Activated CD4-positive, alpha-beta T cell treated with anti-CD3 and anti-CD28 coated beads, Interleukin-2, amount 50 U/mL, for 24 hours (primary cell): ENCODE measurements around the gene MRPL43.
"Not testable (repeated sequence)": the region's sequence is repeated elsewhere in the genome, so short reads cannot be mapped to it uniquely, and the experiment has no call there.

Experiments
- DNase-seq, 2 donors: peaks; one replicate each; pipeline ENCODE4 v3.0.0-alpha.2; 2020; ENCODE audit warnings: low read depth in 1 of 2, low spot score in 1 of 2

MRPL43 gene

DNA sequence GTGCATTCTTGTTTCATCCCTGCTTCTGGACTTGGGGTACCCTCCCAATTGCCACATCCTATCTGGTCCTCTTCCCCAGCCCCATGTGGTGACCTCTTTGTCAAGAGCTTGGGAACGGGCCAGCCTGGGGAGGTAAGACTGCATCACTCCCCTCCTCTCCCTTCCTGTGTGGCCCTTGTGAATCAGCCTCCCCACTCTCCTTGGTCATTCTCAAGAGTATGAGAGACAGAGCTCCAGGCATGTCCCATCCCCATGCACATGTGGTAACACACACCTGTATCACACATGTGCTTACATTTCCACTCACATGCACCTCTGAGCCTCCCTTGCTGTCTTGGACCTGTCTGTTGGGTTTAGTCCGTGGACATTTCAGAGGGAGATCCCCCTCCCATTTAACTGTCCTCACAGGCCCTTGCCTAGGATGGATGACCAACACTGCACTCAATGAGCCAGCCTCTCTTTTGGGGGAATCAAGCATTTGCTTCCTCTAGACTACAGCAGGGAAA, 2.6 kb downstream of the MRPL43 start:
- no peak for DNase-seq

DNA sequence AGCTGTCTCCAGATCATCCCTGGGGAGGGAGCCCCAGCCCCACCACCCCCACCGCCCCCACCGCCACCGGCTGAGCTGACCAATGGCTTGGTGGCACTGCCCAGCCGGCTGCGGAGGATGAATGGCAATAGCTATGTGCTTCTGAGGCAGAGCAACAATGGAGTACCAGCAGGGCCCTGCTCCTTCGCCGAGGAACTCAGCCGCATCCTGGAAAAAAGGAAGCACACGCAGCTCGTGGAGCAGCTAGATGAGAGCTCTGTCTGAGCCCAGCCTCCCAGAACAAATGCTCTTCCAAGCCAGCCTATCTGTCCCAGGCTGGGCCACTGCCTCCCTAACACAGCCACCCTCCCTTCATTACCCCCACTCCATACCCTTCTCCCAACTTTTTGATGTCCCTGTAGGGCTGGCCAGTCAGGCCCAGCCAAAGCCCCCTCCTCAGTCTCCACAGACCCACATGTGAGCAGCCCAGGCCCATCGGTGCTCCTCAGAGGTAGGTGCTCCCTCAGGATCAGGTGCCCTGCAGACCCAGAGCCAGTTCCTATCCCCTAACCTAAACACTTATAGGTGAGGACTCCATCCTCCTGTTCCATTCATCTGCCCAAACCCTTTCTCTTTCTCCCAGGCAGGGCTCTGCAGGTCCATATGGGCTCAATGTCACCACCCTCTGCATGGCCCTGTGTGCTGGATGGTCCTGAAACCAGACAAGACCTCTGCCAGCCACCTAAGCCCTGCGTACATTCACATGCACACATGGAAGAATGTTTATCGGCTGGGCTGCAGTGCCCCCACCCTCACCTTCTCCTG, 3.2 kb downstream of the MRPL43 start:
- DNase-seq = no peak

DNA sequence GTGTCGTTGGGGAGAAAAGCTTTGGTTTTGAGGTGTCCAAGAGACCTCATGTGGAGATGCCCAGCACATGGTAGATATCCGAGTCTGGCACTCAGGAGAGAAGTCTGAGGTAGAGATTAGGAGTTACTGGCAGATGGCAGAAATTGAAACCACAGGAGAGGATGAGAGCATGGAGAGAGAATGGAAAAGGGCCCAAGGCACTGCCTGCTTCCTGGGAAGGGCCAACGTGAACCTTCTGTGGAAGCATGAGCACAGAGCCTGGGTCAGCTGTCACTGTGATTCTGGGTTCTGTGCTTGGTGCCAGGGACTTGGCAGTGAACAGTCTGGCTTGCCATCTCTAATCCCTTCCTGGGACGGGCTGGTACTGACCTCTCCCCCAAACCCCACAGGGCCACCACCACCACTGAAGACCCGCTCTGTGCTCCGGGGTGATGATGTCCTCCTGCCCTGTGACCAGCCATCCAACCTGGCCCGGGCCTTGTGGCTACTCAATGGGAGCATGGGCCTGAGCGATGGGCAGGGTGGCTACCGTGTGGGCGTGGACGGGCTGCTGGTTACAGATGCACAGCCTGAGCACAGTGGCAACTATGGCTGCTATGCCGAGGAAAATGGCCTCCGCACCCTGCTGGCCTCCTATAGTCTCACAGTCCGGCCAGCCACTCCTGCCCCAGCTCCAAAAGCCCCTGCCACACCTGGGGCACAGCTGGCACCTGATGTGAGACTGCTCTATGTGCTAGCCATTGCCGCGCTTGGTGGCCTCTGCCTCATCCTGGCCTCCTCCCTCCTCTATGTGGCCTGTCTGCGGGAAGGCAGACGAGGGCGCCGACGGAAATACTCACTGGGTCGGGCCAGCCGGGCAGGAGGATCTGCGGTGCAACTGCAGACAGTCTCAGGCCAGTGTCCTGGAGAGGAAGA, 4.1 kb downstream of the MRPL43 start:
- no peak for DNase-seq

DNA sequence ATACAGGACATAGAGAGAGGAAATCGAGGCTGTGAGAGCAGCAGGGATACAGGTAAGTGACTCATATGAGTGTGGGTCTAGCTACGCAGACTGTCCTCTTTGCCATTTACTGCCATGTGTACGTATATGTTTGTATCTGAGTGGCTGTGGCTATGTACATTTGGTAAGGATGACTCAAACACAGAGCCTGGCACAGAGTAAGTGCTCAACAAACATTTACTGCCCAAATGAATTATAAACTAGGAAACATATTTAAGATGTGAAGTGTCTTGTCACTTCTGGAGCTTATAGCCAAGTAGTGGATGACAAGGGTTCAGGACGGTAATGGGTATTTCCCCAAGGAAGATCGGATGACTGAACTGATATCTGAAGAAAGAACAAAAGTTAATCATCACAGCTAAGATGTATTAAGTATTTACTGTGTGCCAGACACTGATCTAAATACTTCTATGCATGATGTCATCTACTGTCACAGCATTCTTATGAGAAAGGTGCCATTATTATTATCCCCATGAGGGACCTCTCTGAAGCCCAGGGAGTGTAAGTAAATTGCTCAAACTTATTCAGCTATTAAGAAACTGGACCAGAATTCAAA, 6.0 kb downstream of the MRPL43 start:
- DNase-seq = no peak

DNA sequence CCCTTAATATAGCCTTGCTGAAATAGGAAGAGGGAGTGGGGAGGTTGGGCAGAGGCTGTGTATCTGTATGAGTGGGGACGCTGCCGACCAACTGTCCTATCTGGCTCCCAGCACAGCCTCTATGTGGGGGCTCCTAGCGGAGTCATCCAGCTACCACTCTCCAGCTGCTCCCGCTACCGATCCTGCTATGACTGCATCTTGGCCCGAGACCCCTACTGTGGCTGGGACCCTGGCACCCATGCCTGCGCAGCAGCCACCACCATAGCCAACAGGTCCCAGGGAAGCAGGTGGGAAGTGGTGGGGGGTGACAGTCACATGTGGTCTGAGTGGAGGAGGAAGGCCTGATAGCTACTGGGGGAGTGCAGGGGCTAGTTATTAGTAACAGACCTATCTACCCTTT, 6.6 kb downstream of the MRPL43 start:
- DNase-seq = no peak

DNA sequence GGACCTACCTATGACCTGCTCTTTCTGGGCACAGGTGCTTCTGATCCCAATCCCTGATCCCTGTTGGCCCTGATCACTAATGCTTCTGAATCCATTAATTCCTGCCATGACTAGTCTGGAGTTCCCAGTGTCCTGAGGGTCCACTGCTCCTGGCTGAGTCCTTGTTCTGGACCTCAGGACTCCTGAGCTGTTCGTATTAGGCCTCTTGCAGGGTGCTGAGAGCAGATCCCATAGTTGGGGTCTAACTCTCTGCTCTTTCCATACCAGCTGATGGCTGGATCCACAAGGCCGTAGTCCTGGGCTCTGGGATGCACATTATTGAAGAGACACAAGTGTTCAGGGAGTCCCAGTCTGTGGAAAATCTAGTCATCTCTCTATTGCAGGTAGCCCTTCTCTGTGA, 7.0 kb downstream of the MRPL43 start:
- DNase-seq = no peak

DNA sequence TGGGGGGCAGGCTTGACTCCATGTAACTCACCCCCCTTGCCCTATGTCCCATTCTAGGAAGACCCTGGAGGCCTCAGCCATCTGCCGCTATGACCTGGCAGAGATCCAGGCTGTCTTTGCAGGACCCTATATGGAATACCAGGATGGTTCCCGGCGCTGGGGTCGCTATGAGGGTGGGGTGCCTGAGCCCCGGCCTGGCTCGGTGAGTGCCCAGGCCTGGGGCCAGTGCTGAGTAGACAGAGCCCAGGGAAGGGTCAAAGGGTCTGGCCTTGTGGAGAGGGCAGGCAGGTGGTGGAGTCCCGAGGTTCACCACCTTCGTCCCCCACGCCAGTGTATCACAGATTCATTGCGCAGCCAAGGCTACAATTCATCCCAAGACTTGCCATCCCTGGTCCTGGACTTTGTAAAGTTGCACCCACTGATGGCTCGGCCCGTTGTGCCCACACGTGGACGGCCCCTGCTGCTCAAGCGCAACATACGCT, 7.5 kb downstream of the MRPL43 start:
- DNase-seq = no peak

DNA sequence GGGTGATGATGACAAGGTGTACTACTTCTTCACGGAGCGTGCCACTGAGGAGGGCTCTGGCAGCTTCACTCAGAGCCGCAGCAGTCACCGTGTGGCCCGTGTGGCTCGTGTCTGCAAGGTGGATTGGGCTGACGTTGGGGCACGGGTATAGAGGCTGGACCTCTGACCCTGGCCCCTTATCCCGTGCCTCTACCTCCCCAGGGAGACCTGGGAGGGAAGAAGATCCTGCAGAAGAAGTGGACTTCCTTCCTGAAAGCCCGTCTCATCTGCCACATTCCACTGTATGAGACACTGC, 8.4 kb downstream of the MRPL43 start:
- DNase-seq = no peak

DNA sequence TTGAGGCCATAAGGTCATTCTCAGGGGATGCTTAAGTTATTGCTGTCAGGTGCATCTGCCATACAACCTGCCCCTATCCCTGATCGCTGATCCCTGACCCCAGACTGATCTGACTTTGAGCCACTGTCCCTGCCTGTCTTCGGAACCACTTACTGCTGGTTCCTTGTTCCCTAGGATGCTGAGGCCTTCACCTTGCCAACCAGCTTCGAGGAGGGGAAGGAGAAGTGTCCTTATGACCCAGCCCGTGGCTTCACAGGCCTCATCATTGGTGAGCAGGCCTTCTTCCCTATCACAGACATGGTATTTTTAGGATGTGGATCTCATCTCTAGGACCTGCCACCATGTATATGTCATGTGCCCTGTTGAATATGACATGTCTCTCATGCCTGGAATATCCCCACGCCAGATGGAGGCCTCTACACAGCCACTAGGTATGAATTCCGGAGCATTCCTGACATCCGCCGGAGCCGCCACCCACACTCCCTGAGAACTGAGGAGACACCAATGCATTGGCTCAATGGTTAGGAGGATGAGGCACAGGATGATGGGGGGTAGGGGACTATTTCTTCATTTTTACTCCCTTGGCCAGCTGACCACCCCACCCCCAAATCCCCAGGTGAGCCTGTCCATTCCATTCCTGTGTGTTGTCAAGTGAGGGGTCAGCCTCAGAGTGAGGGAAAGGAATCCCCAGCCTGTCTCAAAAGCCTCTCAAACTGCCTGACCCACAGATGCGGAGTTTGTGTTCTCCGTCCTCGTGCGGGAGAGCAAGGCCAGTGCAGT, 9.0 kb downstream of the MRPL43 start:
- DNase-seq = no peak

DNA sequence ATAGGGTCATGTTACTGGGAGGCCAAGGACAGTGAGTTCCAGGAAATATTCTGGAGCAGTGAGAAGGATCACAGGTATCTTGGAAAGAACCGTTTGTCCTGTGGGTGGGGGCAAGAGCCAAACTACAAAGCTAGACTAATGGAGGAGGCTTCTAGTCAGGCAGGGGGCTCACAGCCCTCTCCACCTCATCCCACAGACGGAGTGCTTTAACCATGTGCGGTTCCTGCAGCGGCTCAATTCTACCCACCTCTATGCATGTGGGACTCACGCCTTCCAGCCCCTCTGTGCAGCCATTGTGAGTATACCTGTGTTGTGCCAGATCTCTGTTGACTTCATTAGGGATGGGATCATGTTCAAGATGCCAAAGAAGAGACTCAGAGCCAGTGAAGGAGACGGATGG, 9.9 kb downstream of the MRPL43 start:
- no peak for DNase-seq

DNA sequence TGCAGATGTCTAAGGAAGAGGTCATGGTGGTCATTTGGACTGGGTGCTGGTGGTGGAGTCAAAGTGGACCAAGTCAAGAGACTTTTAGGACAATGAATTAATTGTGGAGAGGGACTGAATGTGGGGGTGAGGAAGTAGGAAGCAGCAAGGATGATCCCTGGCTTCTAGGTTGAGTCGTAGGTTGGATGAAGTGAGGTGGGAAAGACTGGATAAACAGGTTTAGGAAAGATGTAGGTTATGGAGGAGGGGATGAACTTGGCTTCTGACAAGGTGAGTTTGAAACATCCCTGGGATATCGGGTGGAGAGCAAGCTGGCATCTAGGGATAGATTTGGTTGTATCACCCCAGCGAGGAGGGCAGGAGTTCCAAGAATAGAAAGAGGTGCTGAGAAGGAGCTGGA, 10.4 kb downstream of the MRPL43 start:
- no peak for DNase-seq

DNA sequence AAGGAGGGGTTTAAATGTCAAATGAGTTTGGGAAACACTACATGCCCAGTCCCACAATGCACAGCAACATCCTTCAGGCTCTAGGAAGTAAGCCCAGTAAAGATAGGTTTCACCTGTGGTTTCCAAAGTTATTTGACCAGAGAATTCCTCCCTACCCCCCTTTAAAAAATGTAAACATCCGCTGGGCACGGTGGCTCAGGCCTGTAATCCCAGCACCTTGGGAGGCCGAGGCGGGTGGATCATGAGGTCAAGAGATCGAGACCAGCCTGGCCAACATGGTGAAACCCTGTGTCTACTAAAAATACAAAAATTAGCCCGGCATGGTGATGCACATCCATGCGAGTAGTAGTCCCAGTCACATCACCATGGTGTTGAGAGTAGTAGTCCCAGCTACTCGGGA, 11.9 kb downstream of the MRPL43 start:
- DNase-seq = not testable (repeated sequence)

DNA sequence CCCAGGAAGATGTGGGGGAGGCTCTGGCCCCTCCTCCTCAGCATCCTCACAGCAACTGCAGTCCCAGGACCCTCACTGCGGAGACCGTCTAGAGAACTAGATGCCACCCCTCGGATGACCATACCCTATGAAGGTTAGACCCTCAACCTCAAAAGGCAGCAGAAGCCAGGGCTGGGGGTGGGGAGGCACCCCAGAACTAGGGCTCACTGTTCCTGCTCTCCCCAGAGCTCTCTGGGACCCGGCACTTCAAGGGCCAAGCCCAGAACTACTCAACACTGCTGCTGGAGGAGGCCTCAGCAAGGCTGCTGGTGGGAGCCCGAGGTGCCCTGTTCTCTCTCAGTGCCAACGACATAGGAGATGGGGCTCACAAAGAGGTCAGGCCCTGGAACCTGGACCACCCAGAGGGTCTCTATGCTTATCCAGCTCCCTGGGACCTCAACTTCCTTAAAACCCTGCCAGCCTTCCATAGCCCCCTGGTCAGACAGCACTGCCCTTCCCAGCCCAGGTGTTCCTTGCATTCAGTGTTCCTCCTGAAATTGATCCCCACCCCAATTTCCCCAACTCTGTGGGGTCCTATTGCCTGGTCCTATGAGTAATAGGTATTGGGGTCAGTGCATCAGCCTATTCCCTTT, 14.3 kb downstream of the MRPL43 start:
- no peak for DNase-seq

DNA sequence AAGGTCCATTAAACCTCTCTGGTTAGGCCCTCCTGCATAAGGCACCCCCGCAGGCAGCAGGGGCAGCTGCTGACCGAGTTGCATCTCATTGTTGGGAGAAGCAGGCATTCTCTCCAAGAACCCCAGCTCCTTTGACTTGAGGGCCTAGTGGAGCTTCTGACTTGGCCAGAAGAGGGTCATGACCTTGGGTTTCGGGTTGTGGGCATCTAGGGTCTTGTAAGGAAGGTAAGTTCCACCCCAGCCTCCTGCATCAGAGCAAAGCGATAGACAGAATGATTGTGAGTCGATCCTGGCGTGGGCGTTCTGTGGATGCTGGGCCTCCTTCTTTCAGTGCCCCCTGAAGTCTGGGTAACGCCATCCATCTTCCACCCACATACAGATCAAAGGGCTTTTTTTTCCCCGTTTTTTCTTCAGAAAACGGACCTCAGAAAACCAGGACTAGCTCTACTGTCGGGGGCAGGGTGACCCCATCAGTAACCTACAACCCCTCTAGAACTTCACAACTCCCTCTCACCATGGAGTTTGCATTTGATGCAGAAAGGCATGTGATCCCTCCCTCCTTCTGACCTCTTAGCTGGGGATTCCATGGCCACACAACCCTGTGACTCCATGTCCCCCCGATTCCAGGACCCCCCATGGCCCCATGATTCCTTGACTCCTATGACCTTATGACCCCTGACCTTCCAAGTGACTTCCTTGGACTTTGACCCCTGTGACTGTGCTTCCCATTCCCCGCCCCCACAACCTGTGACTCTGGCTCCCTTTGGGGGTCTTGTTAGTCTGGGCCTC, 15.0 kb downstream of the MRPL43 start:
- DNase-seq = no peak

DNA sequence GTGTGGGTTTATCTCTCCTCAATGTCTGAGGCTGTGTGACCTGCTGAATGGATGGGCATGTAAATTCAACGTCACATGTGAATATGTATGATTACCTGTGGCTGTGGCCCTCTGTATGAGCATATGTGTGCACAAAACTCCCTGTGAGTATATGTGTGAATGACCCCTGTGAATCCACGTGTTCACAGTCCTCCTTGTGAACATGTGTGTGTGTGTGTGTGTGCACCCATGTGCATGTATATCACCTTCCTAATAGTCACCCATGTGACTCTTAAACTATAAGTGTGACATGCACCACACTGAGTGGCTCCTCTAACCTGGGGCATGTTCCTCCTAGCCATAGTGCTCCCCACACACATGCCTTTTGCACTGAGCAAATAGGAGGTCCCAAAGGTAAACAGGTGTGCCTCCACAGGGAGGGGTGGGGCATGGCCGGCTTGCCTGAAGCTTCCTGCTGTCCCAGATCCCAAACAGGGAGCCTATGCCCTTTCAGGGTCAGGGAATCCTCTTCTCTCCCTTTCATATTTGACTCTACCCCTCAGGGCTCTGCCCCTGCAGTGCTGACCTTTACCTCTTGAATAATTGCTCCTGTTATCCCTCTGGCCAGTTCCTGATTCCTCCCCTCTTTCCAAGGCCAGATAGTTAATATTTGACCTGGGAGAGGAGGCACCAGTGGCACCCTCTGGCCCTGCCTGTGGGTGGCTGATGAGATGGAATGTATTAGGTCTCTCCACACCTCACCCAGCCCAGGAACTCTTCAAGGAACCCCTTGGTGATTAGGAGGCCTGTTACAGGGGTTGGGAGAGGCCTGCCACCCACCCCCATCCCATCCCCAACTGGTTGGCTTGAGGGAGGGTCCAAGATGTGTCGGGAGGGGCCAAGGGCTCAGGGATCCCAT, 16.1 kb downstream of the MRPL43 start:
- DNase-seq = no peak

DNA sequence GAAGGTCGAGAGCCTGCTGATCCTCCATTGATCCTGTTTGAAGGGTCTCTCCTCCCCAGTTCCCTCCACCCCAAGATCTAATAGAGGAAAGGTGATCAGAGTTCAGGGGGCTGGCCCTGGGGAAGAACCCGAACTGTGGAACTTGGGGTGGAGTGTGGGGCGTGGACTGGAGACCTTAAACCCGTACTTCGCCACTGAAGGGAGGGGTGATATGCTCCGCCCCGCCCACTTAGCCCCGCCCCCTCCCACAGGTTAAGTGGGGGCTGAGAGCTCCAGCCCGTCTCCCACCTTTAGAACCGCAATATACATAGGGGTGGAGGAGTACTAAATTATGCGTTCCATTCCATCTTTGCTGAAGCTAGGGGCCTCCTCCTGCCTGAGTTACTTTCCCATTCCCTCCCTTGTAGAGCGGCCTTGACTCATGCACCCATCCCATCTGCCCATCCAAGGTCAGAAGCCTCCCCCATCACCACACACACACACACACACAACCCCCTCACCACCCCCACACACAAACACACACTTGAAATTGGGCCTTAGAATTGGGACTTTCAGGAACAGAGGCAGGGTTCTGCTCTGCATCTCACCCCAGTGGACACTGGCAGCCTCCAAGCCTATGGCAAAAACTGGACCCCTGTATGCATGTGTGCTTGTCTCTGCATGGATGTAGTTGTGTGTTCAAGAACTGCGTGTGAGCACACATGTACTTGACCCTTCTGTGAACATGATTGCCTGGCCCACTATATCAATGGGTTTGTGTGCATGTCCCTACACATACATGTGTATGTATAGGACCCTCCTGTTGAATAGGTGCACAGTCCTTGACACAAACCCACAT, 17.0 kb downstream of the MRPL43 start:
- DNase-seq = no peak

DNA sequence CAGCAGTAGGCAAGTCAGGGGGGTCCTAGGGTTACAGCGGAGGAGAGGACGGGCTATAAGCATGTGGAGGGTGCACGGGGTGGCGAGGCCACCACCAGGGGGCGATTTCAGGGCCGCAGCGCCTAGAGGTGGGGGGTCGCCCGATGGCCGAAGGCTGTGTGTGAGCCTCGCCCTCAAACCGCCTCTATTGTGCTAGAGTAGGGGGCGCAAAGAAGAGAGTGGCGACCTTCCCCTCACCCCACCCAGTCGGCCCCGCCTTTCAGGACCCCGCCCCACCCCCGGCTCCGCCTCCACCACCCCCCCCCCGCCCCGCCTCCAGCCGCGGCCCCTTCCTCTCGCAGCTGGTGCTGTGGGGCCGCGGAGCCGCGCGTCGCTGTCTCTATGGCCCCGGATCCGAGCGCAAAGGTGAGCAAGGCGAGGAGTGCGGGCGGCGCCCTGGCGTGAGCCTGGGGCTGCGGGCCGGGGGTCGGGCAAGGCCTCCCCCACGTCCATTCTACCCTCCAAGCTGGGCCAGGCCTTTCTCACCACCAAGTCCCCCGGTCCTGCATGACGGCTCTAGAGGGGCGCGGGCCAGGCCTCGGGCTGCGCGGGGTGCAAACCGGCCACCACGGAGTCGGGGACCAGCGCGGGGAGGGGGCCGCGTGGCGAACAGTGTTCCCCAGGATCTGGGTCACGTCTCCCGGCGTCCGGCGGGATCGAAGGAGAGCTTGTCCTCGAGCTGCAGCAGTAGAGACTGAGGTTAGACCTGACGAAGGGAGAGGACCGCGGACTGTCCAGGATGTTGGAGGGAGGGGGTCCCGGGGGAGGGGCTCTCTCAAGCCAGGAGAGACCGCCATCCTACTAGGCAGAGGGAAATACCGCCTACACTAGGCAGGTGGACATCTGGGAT, 17.9 kb downstream of the MRPL43 start, which contains the start of gene SEMA4G:
TSS of gene SEMA4G (plus strand) at position 318 of the 889 bp plus-strand sequence. CDS start 3,409 bp downstream, outside the sequence.
- DNase-seq = no peak
